ENCODE measurements around the gene HMCN1.

The HMCN1 gene

GRCh38 chr1:185795181-185795580, 61.0 kb downstream of the HMCN1 start:
- no peaks in the 10 kb centered on the region for H3K4me1 ChIP-seq (ENCODE audit: control insufficient read depth, insufficient read depth, low read length)
- no peaks in the 10 kb centered on the region for H3K27me3 ChIP-seq (ENCODE audit: control insufficient read depth, insufficient read depth, low read length, poor library complexity, severe bottlenecking)
- H3K36me3 ChIP-seq (ENCODE audit: control insufficient read depth, insufficient read depth, low read length): no peaks in the 10 kb centered on the region
- WGBS, 2 experiments: 93 to 100% methylated on average over 1 of the region's 1 CpG
- H3K4me3 ChIP-seq (ENCODE audit: insufficient read depth, low read depth, low read length): no peak overlapping the region
- H3K27ac ChIP-seq (ENCODE audit: insufficient read depth, low read depth, low read length, poor library complexity, severe bottlenecking): no peak overlapping the region
- no peaks in the 10 kb centered on the region for H3K9me3 ChIP-seq (ENCODE audit: control insufficient read depth, low read length)

GRCh38 chr1:185798505-185798904, 64.3 kb downstream of the HMCN1 start:
- no peaks in the 10 kb centered on the region for H3K27me3 ChIP-seq (ENCODE audit: control insufficient read depth, insufficient read depth, low read length, poor library complexity, severe bottlenecking)
- H3K9me3 ChIP-seq (ENCODE audit: control insufficient read depth, low read length): no peaks in the 10 kb centered on the region
- no peak overlapping the region for H3K4me3 ChIP-seq (ENCODE audit: insufficient read depth, low read depth, low read length)
- H3K36me3 ChIP-seq (ENCODE audit: control insufficient read depth, insufficient read depth, low read length): no peaks in the 10 kb centered on the region
- no peaks in the 10 kb centered on the region for H3K4me1 ChIP-seq (ENCODE audit: control insufficient read depth, insufficient read depth, low read length)
- no peak overlapping the region for H3K27ac ChIP-seq (ENCODE audit: insufficient read depth, low read depth, low read length, poor library complexity, severe bottlenecking)

- no peak overlapping the region for H3K4me3 ChIP-seq (ENCODE audit: insufficient read depth, low read depth, low read length)
- H3K4me1 ChIP-seq (ENCODE audit: control insufficient read depth, insufficient read depth, low read length): no peaks in the 10 kb centered on the region
- H3K36me3 ChIP-seq (ENCODE audit: control insufficient read depth, insufficient read depth, low read length): no peaks in the 10 kb centered on the region
- no peak overlapping the region for H3K27ac ChIP-seq (ENCODE audit: insufficient read depth, low read depth, low read length, poor library complexity, severe bottlenecking)
- no CpG with 5 or more reads among the region's 1 CpG for WGBS, 2 experiments
- H3K9me3 ChIP-seq (ENCODE audit: control insufficient read depth, low read length): no peaks in the 10 kb centered on the region
- H3K27me3 ChIP-seq (ENCODE audit: control insufficient read depth, insufficient read depth, low read length, poor library complexity, severe bottlenecking): no peaks in the 10 kb centered on the region
Observed at GRCh38 chr1:185803241-185803640, 69.0 kb downstream of the HMCN1 start.

GRCh38 chr1:185804206-185804605, 70.0 kb downstream of the HMCN1 start:
- Histone ChIP-seq H3K36me3 (ENCODE audit: control insufficient read depth, insufficient read depth, low read length) (no peaks in the 10 kb centered on the region), H3K9me3 (ENCODE audit: control insufficient read depth, low read length) (no peaks in the 10 kb centered on the region), H3K27me3 (ENCODE audit: control insufficient read depth, insufficient read depth, low read length, poor library complexity, severe bottlenecking) (no peaks in the 10 kb centered on the region), H3K4me1 (ENCODE audit: control insufficient read depth, insufficient read depth, low read length) (no peaks in the 10 kb centered on the region), H3K27ac (ENCODE audit: insufficient read depth, low read depth, low read length, poor library complexity, severe bottlenecking) (no peak overlapping the region), H3K4me3 (ENCODE audit: insufficient read depth, low read depth, low read length) (no peak overlapping the region)

- no peak overlapping the region for H3K4me3 ChIP-seq (ENCODE audit: insufficient read depth, low read depth, low read length)
- no peaks in the 10 kb centered on the region for H3K9me3 ChIP-seq (ENCODE audit: control insufficient read depth, low read length)
- no peaks in the 10 kb centered on the region for H3K4me1 ChIP-seq (ENCODE audit: control insufficient read depth, insufficient read depth, low read length)
- H3K36me3 ChIP-seq (ENCODE audit: control insufficient read depth, insufficient read depth, low read length): no peaks in the 10 kb centered on the region
- no peaks in the 10 kb centered on the region for H3K27me3 ChIP-seq (ENCODE audit: control insufficient read depth, insufficient read depth, low read length, poor library complexity, severe bottlenecking)
- 59 to 82% methylated on average over 1 to 3 of the region's 3 CpGs for WGBS, 2 experiments
- H3K27ac ChIP-seq (ENCODE audit: insufficient read depth, low read depth, low read length, poor library complexity, severe bottlenecking): no peak overlapping the region
Observed at GRCh38 chr1:185804608-185805007, 70.4 kb downstream of the HMCN1 start.

- Histone ChIP-seq H3K27me3 (ENCODE audit: control insufficient read depth, insufficient read depth, low read length, poor library complexity, severe bottlenecking) (no peaks in the 10 kb centered on the region), H3K4me1 (ENCODE audit: control insufficient read depth, insufficient read depth, low read length) (no peaks in the 10 kb centered on the region), H3K36me3 (ENCODE audit: control insufficient read depth, insufficient read depth, low read length) (no peaks in the 10 kb centered on the region), H3K27ac (ENCODE audit: insufficient read depth, low read depth, low read length, poor library complexity, severe bottlenecking) (no peak overlapping the region), H3K4me3 (ENCODE audit: insufficient read depth, low read depth, low read length) (no peak overlapping the region), H3K9me3 (ENCODE audit: control insufficient read depth, low read length) (no peaks in the 10 kb centered on the region)
Observed at GRCh38 chr1:185807275-185807674, 73.1 kb downstream of the HMCN1 start.

- H3K4me3 ChIP-seq (ENCODE audit: insufficient read depth, low read depth, low read length): no peak overlapping the region
- H3K4me1 ChIP-seq (ENCODE audit: control insufficient read depth, insufficient read depth, low read length): no peaks in the 10 kb centered on the region
- H3K9me3 ChIP-seq (ENCODE audit: control insufficient read depth, low read length): no peaks in the 10 kb centered on the region
- H3K36me3 ChIP-seq (ENCODE audit: control insufficient read depth, insufficient read depth, low read length): no peaks in the 10 kb centered on the region
- H3K27me3 ChIP-seq (ENCODE audit: control insufficient read depth, insufficient read depth, low read length, poor library complexity, severe bottlenecking): no peaks in the 10 kb centered on the region
- 86% methylated on average over 1 of the region's 1 CpG; no CpG with 5 or more reads in 1 of the 2 experiments for WGBS, 2 experiments
- H3K27ac ChIP-seq (ENCODE audit: insufficient read depth, low read depth, low read length, poor library complexity, severe bottlenecking): no peak overlapping the region
Observed at GRCh38 chr1:185808631-185809030, 74.4 kb downstream of the HMCN1 start.

GRCh38 chr1:185811073-185811709, 77.0 kb downstream of the HMCN1 start:
- H3K4me1 ChIP-seq (ENCODE audit: control insufficient read depth, insufficient read depth, low read length): no peaks in the 10 kb centered on the region

GRCh38 chr1:185812934-185813333, 78.7 kb downstream of the HMCN1 start:
- Histone ChIP-seq H3K27me3 (ENCODE audit: control insufficient read depth, insufficient read depth, low read length, poor library complexity, severe bottlenecking) (no peaks in the 10 kb centered on the region), H3K9me3 (ENCODE audit: control insufficient read depth, low read length) (no peaks in the 10 kb centered on the region), H3K4me1 (ENCODE audit: control insufficient read depth, insufficient read depth, low read length) (no peaks in the 10 kb centered on the region), H3K36me3 (ENCODE audit: control insufficient read depth, insufficient read depth, low read length) (no peaks in the 10 kb centered on the region), H3K4me3 (ENCODE audit: insufficient read depth, low read depth, low read length) (no peak overlapping the region), H3K27ac (ENCODE audit: insufficient read depth, low read depth, low read length, poor library complexity, severe bottlenecking) (no peak overlapping the region)

More at GRCh38 chr1:185811073-185811709, 77.0 kb downstream of the HMCN1 start:
- H3K4me3 ChIP-seq (ENCODE audit: insufficient read depth, low read depth, low read length): no peak overlapping the region
- no peaks in the 10 kb centered on the region for H3K36me3 ChIP-seq (ENCODE audit: control insufficient read depth, insufficient read depth, low read length)
- H3K27me3 ChIP-seq (ENCODE audit: control insufficient read depth, insufficient read depth, low read length, poor library complexity, severe bottlenecking): no peaks in the 10 kb centered on the region
- 78 to 87% methylated on average over 3 of the region's 3 CpGs for WGBS, 2 experiments
- H3K27ac ChIP-seq (ENCODE audit: insufficient read depth, low read depth, low read length, poor library complexity, severe bottlenecking): no peak overlapping the region
- no peaks in the 10 kb centered on the region for H3K9me3 ChIP-seq (ENCODE audit: control insufficient read depth, low read length)

GRCh38 chr1:185813401-185813979, 79.3 kb downstream of the HMCN1 start:
- WGBS, 2 experiments: 50% methylated on average over 2 of the region's 2 CpGs; no CpG with 5 or more reads in 1 of the 2 experiments
- H3K4me1 ChIP-seq (ENCODE audit: control insufficient read depth, insufficient read depth, low read length): no peaks in the 10 kb centered on the region
- no peaks in the 10 kb centered on the region for H3K27me3 ChIP-seq (ENCODE audit: control insufficient read depth, insufficient read depth, low read length, poor library complexity, severe bottlenecking)
- no peak overlapping the region for H3K4me3 ChIP-seq (ENCODE audit: insufficient read depth, low read depth, low read length)
- no peaks in the 10 kb centered on the region for H3K36me3 ChIP-seq (ENCODE audit: control insufficient read depth, insufficient read depth, low read length)
- H3K9me3 ChIP-seq (ENCODE audit: control insufficient read depth, low read length): no peaks in the 10 kb centered on the region
- H3K27ac ChIP-seq (ENCODE audit: insufficient read depth, low read depth, low read length, poor library complexity, severe bottlenecking): no peak overlapping the region

GRCh38 chr1:185816460-185816859, 82.3 kb downstream of the HMCN1 start:
- no peak overlapping the region for H3K4me3 ChIP-seq (ENCODE audit: insufficient read depth, low read depth, low read length)
- WGBS, 2 experiments: 83 to 100% methylated on average over 1 of the region's 1 CpG
- H3K4me1 ChIP-seq (ENCODE audit: control insufficient read depth, insufficient read depth, low read length): no peaks in the 10 kb centered on the region
- no peak overlapping the region for H3K27ac ChIP-seq (ENCODE audit: insufficient read depth, low read depth, low read length, poor library complexity, severe bottlenecking)
- H3K36me3 ChIP-seq (ENCODE audit: control insufficient read depth, insufficient read depth, low read length): no peaks in the 10 kb centered on the region
- H3K27me3 ChIP-seq (ENCODE audit: control insufficient read depth, insufficient read depth, low read length, poor library complexity, severe bottlenecking): no peaks in the 10 kb centered on the region
- no peaks in the 10 kb centered on the region for H3K9me3 ChIP-seq (ENCODE audit: control insufficient read depth, low read length)
